ENCODE data around the gene BAIAP2. TPM values are rescaled to one million over a fixed set of nuclear protein-coding genes. Genes with fewer than 3 reads are reported as not detected.

BAIAP2 gene
- total RNA-seq, 1 donor from 2014 or later, result 6.8 TPM

DNA sequence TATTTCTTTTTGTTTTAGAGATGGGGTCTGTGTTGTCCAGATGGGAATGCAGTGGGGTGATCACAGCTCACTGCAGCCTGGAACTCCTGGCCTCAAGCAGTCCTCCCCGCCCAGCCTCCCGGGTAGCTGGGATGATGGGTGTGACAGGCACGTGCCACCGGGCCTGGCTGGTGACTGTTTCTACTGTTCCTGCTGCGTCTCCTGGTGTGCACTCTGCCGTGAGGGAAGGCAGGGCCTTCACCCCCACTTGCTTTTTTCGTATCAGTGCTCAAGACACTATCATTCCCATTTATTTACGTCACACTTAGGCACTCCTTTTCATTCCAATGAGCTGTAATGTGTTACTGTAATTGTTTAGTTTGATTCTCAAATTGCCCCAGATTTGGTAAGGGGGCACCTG is 105.1 kb downstream of the BAIAP2 start:
- no peaks in the 10 kb centered on the region for H3K4me1 Mint-ChIP-seq
- POLR2A ChIA-PET, result no interaction called here
- no peaks in the 10 kb centered on the region for H3K36me3 Mint-ChIP-seq (ENCODE audit: low read depth)
- peaks cover 3% of the 10 kb centered on the region for H3K27me3 Mint-ChIP-seq
- no peak overlapping the region for H3K27ac Mint-ChIP-seq
- CTCF ChIA-PET, result no interaction called here
- DNase-seq (no peak), ATAC-seq (ENCODE audit: low read depth) (no peak)
- TF ChIP-seq, protein P1, sequence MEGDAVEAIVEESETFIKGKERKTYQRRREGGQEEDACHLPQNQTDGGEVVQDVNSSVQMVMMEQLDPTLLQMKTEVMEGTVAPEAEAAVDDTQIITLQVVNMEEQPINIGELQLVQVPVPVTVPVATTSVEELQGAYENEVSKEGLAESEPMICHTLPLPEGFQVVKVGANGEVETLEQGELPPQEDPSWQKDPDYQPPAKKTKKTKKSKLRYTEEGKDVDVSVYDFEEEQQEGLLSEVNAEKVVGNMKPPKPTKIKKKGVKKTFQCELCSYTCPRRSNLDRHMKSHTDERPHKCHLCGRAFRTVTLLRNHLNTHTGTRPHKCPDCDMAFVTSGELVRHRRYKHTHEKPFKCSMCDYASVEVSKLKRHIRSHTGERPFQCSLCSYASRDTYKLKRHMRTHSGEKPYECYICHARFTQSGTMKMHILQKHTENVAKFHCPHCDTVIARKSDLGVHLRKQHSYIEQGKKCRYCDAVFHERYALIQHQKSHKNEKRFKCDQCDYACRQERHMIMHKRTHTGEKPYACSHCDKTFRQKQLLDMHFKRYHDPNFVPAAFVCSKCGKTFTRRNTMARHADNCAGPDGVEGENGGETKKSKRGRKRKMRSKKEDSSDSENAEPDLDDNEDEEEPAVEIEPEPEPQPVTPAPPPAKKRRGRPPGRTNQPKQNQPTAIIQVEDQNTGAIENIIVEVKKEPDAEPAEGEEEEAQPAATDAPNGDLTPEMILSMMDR (IDR thresholded peaks at IDR 0.05), result no peak
- H3K4me3 Mint-ChIP-seq, result no peak overlapping the region
- H3K9me3 Mint-ChIP-seq, result peaks cover 3% of the 10 kb centered on the region
- intact Hi-C loops (cut with micrococcal nuclease), result no loop called here

DNA sequence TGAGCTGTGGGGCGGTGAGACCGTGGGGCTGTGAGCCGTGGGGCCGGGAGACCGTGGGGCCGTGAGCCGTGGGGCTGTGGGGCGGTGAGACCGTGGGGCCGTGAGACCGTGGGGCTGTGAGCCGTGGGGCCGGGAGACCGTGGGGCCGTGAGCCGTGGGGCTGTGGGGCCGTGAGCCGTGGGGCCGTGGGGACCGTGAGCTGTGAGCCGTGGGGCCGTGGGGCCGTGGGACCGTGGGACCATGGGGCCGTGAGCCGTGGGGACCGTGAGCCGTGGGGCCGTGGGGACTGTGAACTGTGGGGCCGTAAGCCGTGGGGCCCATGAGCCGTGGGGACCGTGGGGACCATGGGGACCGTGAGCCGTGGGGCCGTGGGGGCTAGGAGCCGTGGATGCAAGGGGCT is 105.7 kb downstream of the BAIAP2 start:
- peaks cover 3% of the 10 kb centered on the region for H3K27me3 Mint-ChIP-seq
- ATAC-seq (ENCODE audit: low read depth) (no peak), DNase-seq (no peak)
- no peaks in the 10 kb centered on the region for H3K4me1 Mint-ChIP-seq
- no peaks in the 10 kb centered on the region for H3K36me3 Mint-ChIP-seq (ENCODE audit: low read depth)
- H3K27ac Mint-ChIP-seq, result no peak overlapping the region
- TF ChIP-seq, protein P1 (IDR thresholded peaks at IDR 0.05), result no peak
- peaks cover 3% of the 10 kb centered on the region for H3K9me3 Mint-ChIP-seq
- intact Hi-C loops (cut with micrococcal nuclease), result no loop called here
- CTCF ChIA-PET, result interaction anchor here (1.8 kb wide), 1 partner anchor 101 kb away, joined by 4 read pairs; no protein-coding TSS in a partner anchor
- POLR2A ChIA-PET, result no interaction called here
- H3K4me3 Mint-ChIP-seq, result no peak overlapping the region

DNA sequence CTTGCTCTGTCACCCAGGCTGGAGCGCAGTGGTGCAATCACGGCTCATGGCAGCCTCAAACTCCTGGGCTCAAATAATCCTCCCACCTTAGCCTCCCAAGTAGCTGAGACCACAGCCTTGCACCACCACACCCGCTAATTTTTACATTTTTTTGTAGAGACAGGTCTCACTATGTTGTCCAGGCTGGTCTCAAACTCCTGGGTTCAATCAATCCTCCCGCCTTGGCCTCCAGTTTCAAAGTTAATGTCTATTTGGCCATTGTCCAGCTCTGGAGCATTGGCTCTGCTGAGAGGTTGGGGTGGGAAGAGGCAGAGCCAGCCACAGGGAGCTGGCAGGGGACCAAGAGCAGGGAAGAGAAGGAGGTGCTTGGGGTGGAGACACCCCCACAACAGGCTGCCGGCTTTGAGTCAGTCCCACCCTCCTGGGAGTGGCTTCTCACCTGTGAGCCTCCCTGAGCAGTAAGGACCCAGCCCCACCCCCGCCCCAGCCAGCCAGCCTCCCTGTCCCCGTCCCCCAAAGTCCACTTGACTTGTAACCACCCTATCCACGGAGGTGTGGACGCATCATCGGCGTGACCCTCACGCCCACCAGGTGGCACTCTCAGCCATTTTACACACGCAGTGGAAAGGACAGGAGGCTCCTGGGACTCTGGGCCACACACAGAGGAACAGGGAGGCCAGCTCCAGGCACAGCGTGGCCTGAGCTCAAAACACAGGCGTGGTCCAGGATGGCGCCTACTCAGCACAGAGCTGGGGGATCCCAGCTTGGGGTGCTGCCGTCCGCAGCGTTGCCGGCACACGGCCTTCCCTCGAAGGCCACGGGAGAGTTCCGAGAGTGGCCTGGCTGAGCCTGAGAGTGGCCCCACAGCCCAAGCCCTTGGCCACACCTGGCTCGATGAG is 107.6 kb downstream of the BAIAP2 start:
- CTCF ChIA-PET, result interaction anchor here (0.5 to 1.8 kb wide), 8 partner anchors 98 to 460 kb away, joined by 3 to 6 read pairs (median 4); no protein-coding TSS in a partner anchor
- TF ChIP-seq, protein P1 (IDR thresholded peaks at IDR 0.05), result no peak
- H3K9me3 Mint-ChIP-seq, result peaks cover 3% of the 10 kb centered on the region
- no peaks in the 10 kb centered on the region for H3K36me3 Mint-ChIP-seq (ENCODE audit: low read depth)
- POLR2A ChIA-PET, result interaction anchor here (0.6 to 1.6 kb wide), 2 partner anchors 97 to 375 kb away, joined by 6 read pairs; partner anchors contain the start of genes NDUFAF8 and TEPSIN
- peak; percentile 92 for ATAC-seq (ENCODE audit: low read depth)
- intact Hi-C loops (cut with micrococcal nuclease), result loop anchor here (1.0 kb wide), 2 partner anchors 342 to 459 kb away; no protein-coding TSS in a partner anchor
- no peak overlapping the region for H3K4me3 Mint-ChIP-seq
- H3K27ac Mint-ChIP-seq, result no peak overlapping the region
- H3K27me3 Mint-ChIP-seq, result peaks cover 3% of the 10 kb centered on the region
- DNase-seq, result peak; percentile 58
- no peaks in the 10 kb centered on the region for H3K4me1 Mint-ChIP-seq

DNA sequence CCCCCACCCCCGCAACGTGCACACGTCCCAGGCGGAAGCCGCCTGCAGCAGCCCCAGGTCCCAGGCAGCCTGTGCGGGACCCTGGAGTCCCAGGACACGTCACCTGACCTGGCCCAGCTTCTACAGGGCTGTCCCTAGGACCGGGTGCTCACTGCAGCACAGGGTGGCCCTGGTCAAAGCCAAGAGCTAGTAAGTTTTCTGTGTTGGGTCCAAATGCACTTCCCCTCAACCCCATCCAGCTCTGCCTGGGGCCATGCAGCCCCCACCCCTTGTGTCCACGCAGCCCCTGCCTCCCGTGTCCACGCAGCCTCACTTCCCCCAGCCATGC is 108.2 kb downstream of the BAIAP2 start:
- no peaks in the 10 kb centered on the region for H3K4me1 Mint-ChIP-seq
- intact Hi-C loops (cut with micrococcal nuclease), result no loop called here
- DNase-seq, result no peak
- peaks cover 3% of the 10 kb centered on the region for H3K27me3 Mint-ChIP-seq
- no peak overlapping the region for H3K4me3 Mint-ChIP-seq
- ChIA-PET CTCF (interaction anchor here (0.9 to 1.4 kb wide), 4 partner anchors 99 to 458 kb away, joined by 3 to 6 read pairs (median 4); no protein-coding TSS in a partner anchor), POLR2A (interaction anchor here (1.6 kb wide), 1 partner anchor 96 kb away, joined by 6 read pairs; the partner anchor contains the start of genes NDUFAF8 and TEPSIN)
- H3K36me3 Mint-ChIP-seq (ENCODE audit: low read depth), result no peaks in the 10 kb centered on the region
- peaks cover 2% of the 10 kb centered on the region for H3K9me3 Mint-ChIP-seq
- no peak for ATAC-seq (ENCODE audit: low read depth)
- TF ChIP-seq, protein P1 (IDR thresholded peaks at IDR 0.05), result no peak
- no peak overlapping the region for H3K27ac Mint-ChIP-seq

Measured in activated B cell treated with CpG ODN at 0.5 μM for 24 hours (primary cell).